CD4-positive, alpha-beta T cell treated with Interferon gamma for 1 hour (primary cell): ENCODE measurements around the gene SMYD3.
"Not testable (repeated sequence)": the region's sequence is repeated elsewhere in the genome, so short reads cannot be mapped to it uniquely, and the experiment has no call there.

Source experiments
- DNase-seq: peaks from one replicate; pipeline ENCODE4 v3.0.0-alpha.2; 2020

Gene SMYD3

GRCh38 chr1:246051909-246052518 is 455.1 kb downstream of the SMYD3 start:
- no peak for DNase-seq

DNA sequence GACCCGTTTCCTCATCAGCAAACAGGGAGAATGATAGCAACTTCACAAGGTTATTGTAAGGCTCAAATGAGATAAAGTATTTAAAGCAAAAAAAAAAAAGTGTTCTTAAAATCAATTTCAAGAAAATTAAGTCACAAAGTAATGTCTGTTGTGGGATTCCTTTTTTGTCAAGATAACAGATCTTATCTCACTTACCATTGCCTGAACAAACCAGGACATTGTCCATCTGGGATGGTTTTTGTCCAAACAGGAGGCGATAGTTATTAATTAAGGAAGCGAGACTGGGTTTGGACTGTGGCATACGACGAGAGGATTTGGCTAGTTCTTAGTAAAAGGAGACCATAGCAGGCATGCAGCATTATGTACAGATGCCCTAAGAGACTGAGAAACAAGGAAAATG is 458.4 kb downstream of the SMYD3 start:
- DNase-seq: no peak

DNA sequence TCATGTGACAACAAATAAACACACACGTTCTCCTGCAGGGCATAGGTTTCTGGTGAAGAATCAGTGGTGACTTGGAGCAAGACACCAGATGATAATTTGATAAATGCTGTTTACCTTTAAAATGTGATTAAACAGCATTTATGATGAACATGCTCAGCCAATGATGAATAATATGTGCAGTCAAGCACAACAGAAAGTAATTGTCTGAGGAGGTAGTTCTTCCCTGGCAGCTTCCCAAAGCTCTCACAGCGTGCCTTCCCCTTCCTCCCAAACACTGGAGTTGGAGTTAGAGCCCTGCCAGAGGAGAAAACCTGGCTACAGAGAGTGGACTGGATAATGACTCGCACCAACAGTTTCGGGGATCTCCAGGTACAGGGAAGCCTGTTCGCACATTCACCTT is 463.5 kb downstream of the SMYD3 start:
- no peak for DNase-seq

- no peak for DNase-seq
Measured at GRCh38 chr1:246041360-246041759, 465.7 kb downstream of the SMYD3 start.

GRCh38 chr1:246040200-246040890 is 466.7 kb downstream of the SMYD3 start:
- DNase-seq: no peak

DNA sequence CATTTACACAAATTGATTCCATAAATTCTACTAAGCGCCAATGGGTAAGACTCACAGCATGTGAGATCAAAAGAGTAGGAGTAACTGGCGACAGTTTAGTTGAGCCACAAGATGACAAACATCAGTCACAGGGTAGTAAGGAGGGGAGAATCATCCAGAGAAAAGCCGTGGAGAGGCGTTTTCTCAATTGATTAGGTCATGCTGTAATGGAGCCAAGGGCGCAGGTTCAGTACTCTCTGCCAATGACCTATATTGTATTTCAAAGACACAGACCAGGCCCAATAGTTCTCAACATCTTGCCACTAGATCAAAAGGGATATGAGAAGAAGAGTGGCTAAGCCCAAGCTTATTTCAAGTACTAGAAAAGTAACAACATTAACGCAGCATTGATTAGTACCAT is 467.5 kb downstream of the SMYD3 start:
- DNase-seq: no peak

GRCh38 chr1:246037832-246038231 is 469.2 kb downstream of the SMYD3 start:
- DNase-seq: no peak

DNA sequence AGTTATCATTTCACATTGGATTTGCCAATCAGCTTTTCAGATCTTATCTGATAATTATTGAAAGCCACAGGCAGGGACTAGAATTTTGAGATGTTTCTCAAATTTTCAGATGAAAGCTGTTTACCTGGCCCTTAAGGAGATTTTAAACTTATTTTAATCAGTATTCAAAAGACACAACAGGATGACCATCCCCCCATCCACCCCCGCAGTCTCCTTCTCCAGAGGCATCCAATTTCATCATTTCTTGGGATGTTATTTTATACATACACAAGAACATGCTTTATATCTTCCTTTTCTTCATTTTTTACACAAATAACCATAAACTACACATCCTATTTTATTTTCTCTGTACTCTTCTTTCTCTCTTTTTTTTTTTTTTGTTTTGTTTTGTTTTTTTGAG is 470.9 kb downstream of the SMYD3 start:
- DNase-seq: no peak

- DNase-seq: no peak
Measured at GRCh38 chr1:246035060-246035541, 472.0 kb downstream of the SMYD3 start.

DNA sequence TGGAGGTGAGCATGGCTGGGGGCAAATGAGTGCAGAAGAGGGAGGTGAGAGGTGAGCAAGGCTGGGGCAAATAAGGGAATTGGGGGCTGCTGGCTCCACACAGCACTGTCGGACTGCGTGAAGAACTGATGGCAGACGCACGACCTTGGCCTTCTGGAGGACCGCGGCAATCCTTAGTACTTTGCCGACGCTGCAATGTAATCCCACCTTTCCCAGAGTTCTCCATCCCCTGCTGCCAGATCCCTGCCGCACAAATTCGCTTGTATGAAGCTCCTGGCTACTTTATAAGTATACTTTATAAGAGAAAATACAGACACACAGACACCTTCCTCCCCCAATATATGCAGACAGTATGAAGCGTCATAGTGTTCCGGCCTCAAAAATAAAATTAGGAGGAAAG is 472.4 kb downstream of the SMYD3 start:
- no peak for DNase-seq

DNA sequence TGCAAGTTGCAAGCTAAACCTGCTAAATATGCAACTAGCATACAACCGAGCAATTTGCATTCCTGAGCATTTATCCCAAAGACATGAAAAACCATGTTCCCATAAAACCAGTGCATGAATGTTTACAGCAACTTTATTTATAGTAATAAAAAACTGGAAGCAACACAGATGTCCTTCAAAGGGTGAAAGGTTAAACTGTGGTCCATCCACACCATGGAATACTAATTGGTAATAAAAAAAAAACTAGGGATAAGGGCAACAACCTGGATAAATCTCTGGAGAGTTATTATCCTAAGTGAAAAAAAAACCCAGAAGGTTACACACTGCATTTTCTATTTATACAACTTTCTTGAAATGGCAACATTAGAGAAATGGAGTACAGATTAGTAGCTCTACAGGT is 474.1 kb downstream of the SMYD3 start:
- DNase-seq: no peak

GRCh38 chr1:246032031-246032551 is 475.0 kb downstream of the SMYD3 start:
- no peak for DNase-seq

DNA sequence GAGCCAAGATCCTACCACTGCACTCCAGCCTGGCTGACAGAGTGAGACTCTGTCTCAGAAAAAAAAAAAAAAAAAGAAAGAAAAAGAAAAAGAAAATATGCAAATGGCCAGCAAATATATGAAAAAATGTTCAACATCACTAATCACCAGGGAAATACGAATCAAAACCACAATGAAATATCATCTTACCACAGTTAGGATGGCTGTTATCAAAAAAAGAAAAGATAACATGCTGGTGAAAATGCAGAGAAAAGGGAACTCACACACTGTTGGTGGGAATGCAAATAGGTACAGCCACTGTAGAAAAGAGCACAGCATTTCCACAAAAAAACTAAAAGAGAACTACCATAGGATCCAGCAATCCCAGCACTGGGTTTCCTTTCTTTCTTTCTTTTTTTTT is 477.5 kb downstream of the SMYD3 start:
- no peak for DNase-seq

- DNase-seq: not testable (repeated sequence)
Measured at GRCh38 chr1:246024118-246024517, 483.0 kb downstream of the SMYD3 start.

DNA sequence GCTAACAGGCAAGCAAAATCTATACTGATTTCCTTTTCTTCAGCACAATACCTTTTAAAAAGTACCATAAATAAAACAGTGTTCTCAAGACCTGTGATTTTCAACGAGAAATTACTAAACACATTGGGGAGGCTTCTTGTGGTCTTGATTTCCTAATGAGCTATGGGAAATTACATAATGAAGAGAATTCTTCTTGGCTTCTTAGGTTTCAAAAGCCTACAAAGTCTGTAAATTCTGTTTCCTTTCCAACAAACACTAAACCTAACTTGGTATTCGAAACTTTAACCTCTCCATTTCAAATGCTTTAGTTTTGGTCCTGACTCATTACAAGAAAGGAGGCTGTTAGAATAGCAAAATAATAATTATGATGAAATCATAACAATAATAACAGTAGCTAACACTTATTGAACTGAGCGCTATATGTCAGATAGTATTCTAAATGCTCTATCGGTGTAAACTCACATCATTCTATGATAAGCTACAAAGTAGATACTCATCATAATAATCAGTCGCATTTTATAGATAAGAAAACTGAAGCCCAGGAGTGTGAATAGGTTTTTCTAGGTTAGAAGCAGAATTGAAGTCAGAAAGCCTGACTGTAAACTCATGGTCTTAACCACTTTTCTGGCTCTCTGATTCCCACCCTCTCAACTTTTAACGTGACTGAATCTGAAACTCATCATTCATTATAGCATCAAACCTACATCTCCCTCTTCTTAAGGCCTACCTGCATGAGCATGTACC is 486.7 kb downstream of the SMYD3 start:
- DNase-seq: no peak

GRCh38 chr1:246018146-246018545 is 488.9 kb downstream of the SMYD3 start:
- DNase-seq: no peak

DNA sequence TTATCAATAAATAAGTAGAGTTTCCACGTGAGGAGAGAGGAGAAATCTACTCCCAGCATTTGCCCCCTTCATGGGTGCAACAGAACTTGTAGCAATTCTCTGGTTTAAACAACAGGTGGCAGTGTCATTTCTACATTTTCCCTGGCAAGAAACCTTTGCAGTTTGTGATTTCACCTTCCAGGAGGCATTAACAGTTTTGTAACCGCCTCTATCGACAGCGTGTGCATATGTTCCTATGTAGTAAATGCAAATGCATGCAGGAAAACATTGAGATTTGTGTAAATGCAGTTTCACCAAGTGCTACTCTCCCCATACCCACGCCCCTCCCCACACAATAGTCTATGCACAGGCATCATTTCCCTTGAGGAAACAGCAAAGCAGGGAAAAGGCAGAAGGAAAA is 494.7 kb downstream of the SMYD3 start:
- DNase-seq: no peak

DNA sequence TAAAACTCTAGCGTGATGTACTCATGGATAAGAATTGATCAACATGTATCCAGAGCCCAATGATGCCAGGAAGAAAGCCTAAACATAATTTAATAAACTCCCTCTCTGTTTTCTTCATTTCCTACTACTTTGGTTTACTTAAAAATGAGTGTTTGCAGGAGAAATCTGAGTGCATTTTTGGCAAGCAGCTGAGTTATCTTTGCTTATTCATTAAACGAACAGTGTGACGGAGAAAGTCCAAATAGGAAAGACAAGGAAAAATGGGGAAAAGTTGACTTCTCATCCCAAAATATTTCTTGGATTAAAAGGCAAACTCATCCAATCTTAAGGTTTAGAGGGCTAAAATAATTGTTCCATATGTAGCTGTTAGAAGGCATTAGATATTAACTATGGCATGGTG is 496.7 kb downstream of the SMYD3 start:
- DNase-seq: no peak

DNA sequence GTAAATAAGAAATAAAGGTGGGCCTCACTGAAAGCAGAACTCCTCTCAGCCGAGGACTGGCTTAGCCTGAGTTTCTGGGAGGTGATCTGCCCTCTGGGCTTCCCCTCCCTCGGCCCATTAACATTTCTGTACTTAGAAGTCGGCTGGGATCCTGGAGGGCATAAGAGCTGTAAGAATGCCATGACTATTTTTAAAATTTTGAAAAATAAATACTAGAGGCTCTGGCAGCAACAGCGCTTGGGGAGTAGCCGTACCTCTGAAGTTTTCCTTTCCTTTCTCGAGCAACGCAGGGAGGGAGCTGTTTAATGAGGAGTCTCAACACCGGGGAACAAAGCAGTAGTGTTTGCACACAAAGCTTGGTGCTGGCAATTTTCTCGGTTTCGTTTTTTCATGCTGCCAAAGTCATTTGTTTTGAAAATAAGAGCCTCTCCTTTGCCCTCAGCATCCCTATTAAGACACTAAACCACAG is 498.7 kb downstream of the SMYD3 start:
- DNase-seq: no peak

GRCh38 chr1:246005067-246005466 is 502.0 kb downstream of the SMYD3 start:
- DNase-seq: no peak

- DNase-seq: no peak
Measured at GRCh38 chr1:246004301-246004700, 502.8 kb downstream of the SMYD3 start.

DNA sequence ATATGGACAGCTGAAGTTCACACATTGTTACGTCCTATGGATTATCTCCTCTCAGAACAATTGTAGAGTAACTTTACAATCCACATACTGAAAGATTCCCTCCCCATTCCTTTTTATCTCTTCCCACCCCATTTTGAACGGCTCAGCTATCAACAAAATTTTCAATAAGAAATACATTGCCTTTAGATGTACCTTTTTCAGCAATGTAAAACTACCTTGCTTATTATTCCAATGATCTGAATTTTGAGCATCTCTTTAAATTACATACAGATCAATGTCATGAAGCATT is 503.7 kb downstream of the SMYD3 start:
- no peak for DNase-seq

- peak; percentile 73 for DNase-seq
Measured at GRCh38 chr1:246002725-246003441, 504.2 kb downstream of the SMYD3 start.
